Measurements from ENCODE around the gene SLC4A2.
A peak's percentile ranks its signal among the peaks of the same experiment; 100 is the strongest.

The SLC4A2 gene

DNA sequence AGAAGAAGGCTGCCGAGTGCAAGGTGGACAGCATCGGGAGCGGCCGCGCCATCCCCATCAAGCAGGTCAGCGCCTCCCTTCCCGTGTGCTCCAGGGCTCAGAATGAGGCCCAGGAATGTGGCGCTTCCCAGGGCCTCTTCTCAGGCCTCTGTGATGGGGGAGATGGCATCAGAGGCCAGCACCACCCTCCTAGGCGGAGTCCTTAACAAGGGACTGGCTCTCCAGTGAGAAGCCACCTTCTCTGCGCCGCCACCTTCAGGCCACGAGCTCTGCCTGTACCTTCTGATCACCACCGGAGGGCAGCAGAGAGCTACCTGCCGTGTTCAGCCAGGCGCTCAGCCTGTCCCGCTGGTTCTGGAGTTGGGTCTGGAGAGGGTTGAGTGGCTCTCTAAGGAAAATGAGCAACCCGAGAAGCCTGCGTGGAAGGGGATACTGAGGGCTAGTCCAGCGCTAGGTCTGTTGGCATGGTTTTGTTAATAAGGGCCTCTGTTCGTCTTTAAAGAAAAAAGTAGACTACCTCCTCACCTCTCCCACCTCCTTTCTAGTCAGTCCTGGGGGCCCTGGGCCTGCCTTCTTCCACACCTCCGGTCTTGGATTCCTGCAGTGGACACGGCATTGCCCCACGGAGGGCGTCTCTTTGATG lies 64.6 kb downstream of the SLC4A2 start:
- H3K9me2 ChIP-seq (replicated peaks; ENCODE audit: insufficient read depth, low read length): no peaks in the 10 kb centered on the region
- H3K4me2 ChIP-seq (ENCODE audit: low read depth, low read length): no peak overlapping the region
- no peak overlapping the region for H3K4me3 ChIP-seq (ENCODE audit: low read length)
- H3K9ac ChIP-seq (ENCODE audit: low read length): no peak overlapping the region
- H3K79me2 ChIP-seq (ENCODE audit: low read length): no peaks in the 10 kb centered on the region
- H3K9me3 ChIP-seq (replicated peaks; ENCODE audit: insufficient read depth, low read length): no peaks in the 10 kb centered on the region
- H2AFZ ChIP-seq (ENCODE audit: low read length): no peak overlapping the region
- no peaks in the 10 kb centered on the region for H3K27me3 ChIP-seq (replicated peaks; ENCODE audit: insufficient read depth, low read length)
- no peaks in the 10 kb centered on the region for H3K4me1 ChIP-seq (ENCODE audit: low read length)
- TF ChIP-seq CTCF (IDR thresholded peaks at IDR 0.05; ENCODE audit: low read length): peak; percentile 100
- TF ChIP-seq EZH2phosphoT487 (IDR thresholded peaks at IDR 0.05; ENCODE audit: low read length): no peak
- no peaks in the 10 kb centered on the region for H3K36me3 ChIP-seq (replicated peaks; ENCODE audit: insufficient read depth, low read length)
- H3K27ac ChIP-seq (ENCODE audit: low read length): no peak overlapping the region
- H4K20me1 ChIP-seq (ENCODE audit: insufficient read depth, low read length): no peaks in the 10 kb centered on the region
- DNase-seq: peak; percentile 82
- no peaks in the 10 kb centered on the region for H3F3A ChIP-seq (ENCODE audit: insufficient read depth, low read length)

- DNase-seq: no peak
- Histone ChIP-seq H3K9me3 (replicated peaks; ENCODE audit: insufficient read depth, low read length) (no peaks in the 10 kb centered on the region), H3K9me2 (replicated peaks; ENCODE audit: insufficient read depth, low read length) (no peaks in the 10 kb centered on the region), H3K27me3 (replicated peaks; ENCODE audit: insufficient read depth, low read length) (no peaks in the 10 kb centered on the region), H4K20me1 (ENCODE audit: insufficient read depth, low read length) (no peaks in the 10 kb centered on the region), H3K9ac (ENCODE audit: low read length) (no peak overlapping the region), H3K27ac (ENCODE audit: low read length) (no peak overlapping the region), H3F3A (ENCODE audit: insufficient read depth, low read length) (no peaks in the 10 kb centered on the region), H3K4me3 (ENCODE audit: low read length) (no peak overlapping the region), H3K36me3 (replicated peaks; ENCODE audit: insufficient read depth, low read length) (no peaks in the 10 kb centered on the region), H2AFZ (ENCODE audit: low read length) (no peak overlapping the region), H3K79me2 (ENCODE audit: low read length) (no peaks in the 10 kb centered on the region), H3K4me1 (ENCODE audit: low read length) (no peaks in the 10 kb centered on the region), H3K4me2 (ENCODE audit: low read depth, low read length) (no peak overlapping the region)
- TF ChIP-seq EZH2 (optimal IDR thresholded peaks at IDR 0.05; ENCODE audit: low read depth, low read length) (no peak), CTCF (IDR thresholded peaks at IDR 0.05; ENCODE audit: low read length) (no peak), EZH2phosphoT487 (IDR thresholded peaks at IDR 0.05; ENCODE audit: low read length) (no peak)
Observed at GRCh38 chr7:151124481-151124880, 65.1 kb downstream of the SLC4A2 start.

DNA sequence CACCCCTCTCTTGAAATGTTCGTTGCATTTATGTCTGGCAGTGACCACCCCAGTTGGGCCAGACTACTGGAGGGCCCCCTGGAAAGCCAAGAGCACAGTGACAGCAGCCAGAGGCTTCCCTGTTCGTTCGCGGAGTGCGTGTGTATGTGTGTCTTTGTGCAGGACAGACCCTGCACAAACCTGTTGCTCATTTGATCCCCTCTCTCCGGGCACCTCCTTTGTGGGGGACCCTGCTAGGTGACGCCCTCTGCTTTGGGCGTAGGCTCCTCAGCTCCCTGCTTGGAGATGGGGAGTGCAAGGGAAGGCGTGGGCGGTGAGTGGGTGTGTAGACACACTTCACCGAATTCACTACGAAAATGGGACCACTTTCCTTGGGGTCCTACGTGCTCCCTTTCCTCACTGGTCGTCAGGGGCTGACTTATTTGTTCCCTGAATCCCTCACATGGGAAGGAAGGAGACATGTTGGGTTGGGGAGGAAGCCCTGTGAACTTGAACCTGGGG lies 65.6 kb downstream of the SLC4A2 start:
- no peaks in the 10 kb centered on the region for H3K4me1 ChIP-seq (ENCODE audit: low read length)
- no peaks in the 10 kb centered on the region for H3K9me2 ChIP-seq (replicated peaks; ENCODE audit: insufficient read depth, low read length)
- H3K27me3 ChIP-seq (replicated peaks; ENCODE audit: insufficient read depth, low read length): no peaks in the 10 kb centered on the region
- no peak for TF ChIP-seq EZH2phosphoT487 (IDR thresholded peaks at IDR 0.05; ENCODE audit: low read length)
- no peak for TF ChIP-seq EZH2 (optimal IDR thresholded peaks at IDR 0.05; ENCODE audit: low read depth, low read length)
- TF ChIP-seq CTCF (IDR thresholded peaks at IDR 0.05; ENCODE audit: low read length): no peak
- no peaks in the 10 kb centered on the region for H3K9me3 ChIP-seq (replicated peaks; ENCODE audit: insufficient read depth, low read length)
- DNase-seq: no peak
- H3K36me3 ChIP-seq (replicated peaks; ENCODE audit: insufficient read depth, low read length): no peaks in the 10 kb centered on the region
- H3K4me3 ChIP-seq (ENCODE audit: low read length): no peak overlapping the region
- H3F3A ChIP-seq (ENCODE audit: insufficient read depth, low read length): no peaks in the 10 kb centered on the region
- H4K20me1 ChIP-seq (ENCODE audit: insufficient read depth, low read length): no peaks in the 10 kb centered on the region
- H3K9ac ChIP-seq (ENCODE audit: low read length): no peak overlapping the region
- H3K4me2 ChIP-seq (ENCODE audit: low read depth, low read length): no peak overlapping the region
- H3K27ac ChIP-seq (ENCODE audit: low read length): no peak overlapping the region
- H3K79me2 ChIP-seq (ENCODE audit: low read length): no peaks in the 10 kb centered on the region
- H2AFZ ChIP-seq (ENCODE audit: low read length): no peak overlapping the region

All from MM.1S (cell line).